Stomach (tissue), 9 donors: ENCODE measurements around the gene THOP1. TPM values are rescaled to one million over a fixed set of nuclear protein-coding genes. Genes with fewer than 3 reads are reported as not detected.

Experiments
- DNase-seq, 2 donors: peaks; one replicate each; pipeline versions ENCODE4 v3.0.0 to v3.0.0-alpha.2; 2013 to 2019
- H3K27ac ChIP-seq, 5 donors: fragments of 200-600 bp in 4 of 5; sonication (generic) in 4 of 5; one replicate each; pipeline ENCODE4 v1.5.1; 2013 to 2019; ENCODE audit warnings: mild to moderate bottlenecking in 1 of 5, moderate library complexity in 1 of 5
- H3K27me3 ChIP-seq, 3 donors: fragments of 200-600 bp; sonication (generic); one replicate each; pipeline ENCODE4 v1.5.1; 2017 to 2019; ENCODE audit warnings: mixed run types in 1 of 3
- H3K36me3 ChIP-seq, 4 donors: fragments of 200-600 bp; sonication (generic); 1 replicate in 3 of 4; 2 replicates in 1 of 4; pipeline ENCODE4 v1.5.1; 2016 to 2019
- H3K4me1 ChIP-seq, 4 donors: fragments of 200-600 bp; sonication (generic); one replicate each; pipeline ENCODE4 v1.5.1; 2016 to 2019
- H3K4me3 ChIP-seq, 4 donors: fragments of 200-600 bp; sonication (generic) in 3 of 4; one replicate each; pipeline ENCODE4 v1.5.1; 2016 to 2019; ENCODE audit warnings: mild to moderate bottlenecking in 1 of 4
- H3K9me3 ChIP-seq, 4 donors: fragments of 200-600 bp; sonication (generic); one replicate each; pipeline ENCODE4 v1.5.1; 2016 to 2019
- CTCF ChIP-seq, 7 experiments: fragments of 450-650 bp in 4 of 7; fragments of 200-600 bp in 3 of 7; sonication (generic) in 3 of 7; IDR thresholded peaks; one replicate each; pipeline ENCODE4 v1.5.1; 2016 to 2019; ENCODE audit warnings: antibody characterized with exemption in 7 of 7, control low read depth in 2 of 7, mild to moderate bottlenecking in 1 of 7
- EP300 ChIP-seq: sonication (generic); formaldehyde crosslinking; IDR thresholded peaks from one replicate; pipeline ENCODE4 v1.6.1; 2017; ENCODE audit warnings: antibody characterized with exemption
- POLR2A ChIP-seq, 4 donors: fragments of 450-650 bp; IDR thresholded peaks; one replicate each; pipeline ENCODE4 v1.6.1; 2016; ENCODE audit warnings: antibody characterized with exemption in 4 of 4, control low read depth in 2 of 4, mild to moderate bottlenecking in 1 of 4, moderate library complexity in 1 of 4
- POLR2AphosphoS5 ChIP-seq, 3 donors: sonication (generic); formaldehyde crosslinking; IDR thresholded peaks; one replicate each; pipeline ENCODE4 v1.6.1; 2016; ENCODE audit warnings: antibody characterized with exemption in 3 of 3
- WGBS, 5 donors: extraction: QIAGEN DNeasy Blood & Tissue Kit in 3 of 5; methylation state at CpG; one replicate each; pipeline versions ENCODE4 v1.1.5 to v1.1.7; 2013 to 2018; 5-methylcytosine and 5-hydroxymethylcytosine counted together
- intact Hi-C: fragments of 100-400 bp; cut with DNase I; formaldehyde crosslinking; loops from one replicate; pipeline ENCODE4 v1.15.1; 2023; ENCODE audit warnings: low total_unique reads
- polyA plus RNA-seq, 3 donors: library from polyadenylated mRNA; stranded (reverse); fragments of 200-250 nt; gene quantifications; one replicate each; pipeline ENCODE4 v1.2.3, GENCODE V29; 2013
- total RNA-seq, 5 donors: library from RNA; depleted of rRNA; stranded (reverse); fragments of >200 nt; gene quantifications; one replicate each; pipeline versions ENCODE4 v1.1.0 to v1.2.3, GENCODE V29; 2014 to 2016
- donor health status: healthy with polysubstance abuse.
- donor health status: Bipolar disorder and iron deficiency.
- donor health status: healthy.

THOP1 gene
- total and polyA plus RNA-seq, 8 donors: 16.1 to 244 (median 47.2) TPM

GRCh38 chr19:2759965-2760364 lies 25.3 kb upstream of the THOP1 start:
- 86 to 95% (median 89%) methylated on average over 7 of the region's 7 CpGs for WGBS, 5 donors
- no peaks in the 10 kb centered on the region for H3K27me3 ChIP-seq
- no peak for TF ChIP-seq POLR2A (IDR thresholded peaks at IDR 0.05)
- no peak for TF ChIP-seq CTCF (IDR thresholded peaks at IDR 0.05)
- no peak for TF ChIP-seq EP300
- no peak for TF ChIP-seq POLR2AphosphoS5 (IDR thresholded peaks at IDR 0.05)
- no peaks in the 10 kb centered on the region for H3K9me3 ChIP-seq
- no peak overlapping the region for H3K27ac ChIP-seq
- H3K4me3 ChIP-seq: no peak overlapping the region
- no peaks in the 10 kb centered on the region for H3K4me1 ChIP-seq
- H3K36me3 ChIP-seq: peaks cover 79 to 100% (median 99%) of the 10 kb centered on the region in 4 donors
- intact Hi-C loops: no loop called here
- DNase-seq: no peak

- Histone ChIP-seq H3K4me3 (no peak overlapping the region), H3K9me3 (no peaks in the 10 kb centered on the region), H3K36me3 (peaks cover 82 to 100% (median 99%) of the 10 kb centered on the region in 4 donors), H3K27ac (no peak overlapping the region), H3K4me1 (no peaks in the 10 kb centered on the region), H3K27me3 (no peaks in the 10 kb centered on the region)
- 94 to 97% (median 95%) methylated on average over 7 to 16 of the region's 16 CpGs for WGBS, 5 donors
- intact Hi-C loops: no loop called here
- peak in 1 of 2 donors; percentile 2 for DNase-seq
- TF ChIP-seq CTCF (IDR thresholded peaks at IDR 0.05): no peak
- no peak for TF ChIP-seq POLR2A (IDR thresholded peaks at IDR 0.05)
- no peak for TF ChIP-seq POLR2AphosphoS5 (IDR thresholded peaks at IDR 0.05)
- no peak for TF ChIP-seq EP300
Measured at GRCh38 chr19:2761309-2761677, 24.0 kb upstream of the THOP1 start.

GRCh38 chr19:2761876-2762782 lies 23.2 kb upstream of the THOP1 start:
- Histone ChIP-seq H3K27ac (no peak overlapping the region), H3K4me3 (no peak overlapping the region), H3K27me3 (no peaks in the 10 kb centered on the region), H3K4me1 (no peaks in the 10 kb centered on the region), H3K36me3 (peaks cover 87 to 100% (median 99%) of the 10 kb centered on the region in 4 donors), H3K9me3 (no peaks in the 10 kb centered on the region)
- 91 to 95% (median 94%) methylated on average over 26 to 43 of the region's 43 CpGs for WGBS, 5 donors
- intact Hi-C loops: no loop called here
- TF ChIP-seq CTCF (IDR thresholded peaks at IDR 0.05) (no peak), POLR2A (IDR thresholded peaks at IDR 0.05) (no peak), EP300 (no peak), POLR2AphosphoS5 (IDR thresholded peaks at IDR 0.05) (no peak)
- no peak for DNase-seq

DNA sequence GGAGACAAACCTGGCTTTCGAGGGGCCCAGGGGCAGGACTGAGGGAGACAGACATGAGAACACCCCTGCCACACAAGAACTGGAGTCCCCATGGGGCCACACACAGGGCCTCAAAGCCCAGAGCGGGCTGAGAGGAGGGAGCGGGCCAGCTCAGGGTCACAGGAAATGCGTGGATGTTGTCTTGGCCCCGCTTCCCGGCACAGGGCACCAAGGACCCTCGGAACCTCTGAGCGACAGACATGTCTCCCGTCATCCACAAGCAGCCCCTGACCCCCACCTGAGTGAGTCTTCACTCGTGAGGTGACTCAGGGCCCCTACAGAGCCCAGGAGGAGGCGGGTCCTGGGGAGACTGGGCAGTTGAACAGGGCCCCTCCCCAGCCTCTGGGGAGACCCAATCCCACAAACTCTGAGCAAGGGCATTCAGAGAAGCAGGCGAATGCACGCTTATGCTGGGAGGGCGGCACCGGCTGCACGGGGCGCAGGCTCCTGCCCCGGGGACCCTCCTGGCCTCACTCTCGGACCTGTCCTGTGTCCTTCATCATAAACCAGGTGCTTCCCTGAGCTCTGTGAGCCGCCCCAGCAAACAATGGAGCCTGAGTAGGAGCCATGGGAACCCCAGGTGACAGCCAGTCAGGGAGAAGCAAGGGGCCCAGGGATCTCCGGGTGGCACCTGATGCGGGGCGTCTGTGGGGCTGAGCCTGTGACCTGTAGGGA lies 22.4 kb upstream of the THOP1 start:
- Histone ChIP-seq H3K27ac (no peak overlapping the region), H3K9me3 (no peaks in the 10 kb centered on the region), H3K36me3 (peaks cover 85 to 100% (median 99%) of the 10 kb centered on the region in 4 donors), H3K27me3 (no peaks in the 10 kb centered on the region), H3K4me1 (no peaks in the 10 kb centered on the region), H3K4me3 (no peak overlapping the region)
- no peak for DNase-seq
- TF ChIP-seq POLR2A (IDR thresholded peaks at IDR 0.05) (no peak), POLR2AphosphoS5 (IDR thresholded peaks at IDR 0.05) (no peak)
- intact Hi-C loops: no loop called here
- WGBS, 5 donors: 94 to 97% (median 96%) methylated on average over 13 to 23 of the region's 23 CpGs
